ENCODE measurements around the gene IFNL2.
"Not testable (repeated sequence)": the region's sequence is repeated elsewhere in the genome, so short reads cannot be mapped to it uniquely, and the experiment has no call there.

Gene IFNL2

GRCh38 chr19:39268085-39268484, at the start of gene IFNL2:
IFNL2 (plus strand) TSS chr19:39268396; CDS start chr19:39268569, 173 bp downstream.
- not testable (repeated sequence) for DNase-seq (ENCODE audit: low read depth)

- not testable (repeated sequence) for DNase-seq (ENCODE audit: low read depth)
These were observed 49.1 kb upstream of the IFNL2 start for GRCh38 chr19:39219108-39219507.

GRCh38 chr19:39223703-39224279, 44.4 kb upstream of the IFNL2 start:
- no peak for DNase-seq (ENCODE audit: low read depth)

GRCh38 chr19:39224910-39225309, 43.3 kb upstream of the IFNL2 start:
- no peak for DNase-seq (ENCODE audit: low read depth)

GRCh38 chr19:39230096-39230764, 38.0 kb upstream of the IFNL2 start:
- no peak for DNase-seq (ENCODE audit: low read depth)

- no peak for DNase-seq (ENCODE audit: low read depth)
These were observed 35.5 kb upstream of the IFNL2 start for GRCh38 chr19:39232708-39233107.

- no peak for DNase-seq (ENCODE audit: low read depth)
These were observed 31.7 kb upstream of the IFNL2 start for GRCh38 chr19:39236527-39236926.

GRCh38 chr19:39237200-39238184, 30.7 kb upstream of the IFNL2 start:
- DNase-seq (ENCODE audit: low read depth), result no peak

GRCh38 chr19:39238209-39238608, 30.0 kb upstream of the IFNL2 start:
- DNase-seq (ENCODE audit: low read depth), result no peak

GRCh38 chr19:39238944-39239343, 29.3 kb upstream of the IFNL2 start:
- no peak for DNase-seq (ENCODE audit: low read depth)

GRCh38 chr19:39240421-39240820, 27.8 kb upstream of the IFNL2 start:
- no peak for DNase-seq (ENCODE audit: low read depth)

- not testable (repeated sequence) for DNase-seq (ENCODE audit: low read depth)
These were observed 24.5 kb upstream of the IFNL2 start for GRCh38 chr19:39243741-39244140.

GRCh38 chr19:39244410-39245100, 23.6 kb upstream of the IFNL2 start, which contains the start of gene IFNL3:
IFNL3 (minus strand) TSS chr19:39245006; CDS start chr19:39244967, 39 bp downstream.
- DNase-seq (ENCODE audit: low read depth), result not testable (repeated sequence)

- not testable (repeated sequence) for DNase-seq (ENCODE audit: low read depth)
These were observed 23.0 kb upstream of the IFNL2 start for GRCh38 chr19:39245166-39245565.

- DNase-seq (ENCODE audit: low read depth), result peak; percentile 33
These were observed 21.1 kb upstream of the IFNL2 start for GRCh38 chr19:39246951-39247669.

GRCh38 chr19:39247701-39248664, 20.2 kb upstream of the IFNL2 start:
- no peak for DNase-seq (ENCODE audit: low read depth)

GRCh38 chr19:39248806-39249205, 19.4 kb upstream of the IFNL2 start, which contains the start of gene IFNL4:
IFNL4 (minus strand) TSS chr19:39248856.
- no peak for DNase-seq (ENCODE audit: low read depth)

GRCh38 chr19:39251081-39251480, 17.1 kb upstream of the IFNL2 start:
- no peak for DNase-seq (ENCODE audit: low read depth)

GRCh38 chr19:39251846-39252245, 16.4 kb upstream of the IFNL2 start:
- DNase-seq (ENCODE audit: low read depth), result no peak

GRCh38 chr19:39252458-39252857, 15.7 kb upstream of the IFNL2 start:
- no peak for DNase-seq (ENCODE audit: low read depth)

Measured in HS-27A (cell line).